Endothelial cell of umbilical vein (primary cell): Measurements from ENCODE around the gene SORCS2. TPM values are rescaled to one million over a fixed set of nuclear protein-coding genes. Genes with fewer than 3 reads are reported as not detected.

Source experiments
- BruUV-seq: library from RNA; stranded (reverse); fragments of 400-500 nt; replicated peaks from 2 replicates; lab custom pipeline; 2021; lab: Mats Ljungman, UMichigan
- CTCF ChIA-PET: fragments of 300-600, 350-600 bp; sonication (Branson Sonifier 250); formaldehyde crosslinking; loops from one replicate; lab custom pipeline; 2021; ENCODE audit warnings: antibody characterized with exemption, inconsistent platforms; lab: Charles Lee
- POLR2A ChIA-PET: fragments of 300-600, 350-600 bp; sonication (Branson Sonifier 250); formaldehyde crosslinking; loops from one replicate; lab custom pipeline; 2021; ENCODE audit warnings: antibody characterized with exemption, inconsistent platforms; lab: Charles Lee
- DNase-seq: peaks from one replicate; pipeline ENCODE4 v3.0.0-alpha.2; 2011; ENCODE audit warnings: low read depth, low spot score
- FAIRE-seq: peaks from 2 replicates; lab custom pipeline; 2011; peaks lifted over from hg19 to GRCh38; lab: Jason Lieb, UNC
- H2AFZ ChIP-seq: 2 replicates; pipeline ENCODE4 v1.6.0; 2012; ENCODE audit warnings: low read depth, low read length, control low read depth, inconsistent platforms
- H3K27ac ChIP-seq: 2 replicates; pipeline ENCODE4 v1.5.1; 2011; ENCODE audit warnings: low read depth, mild to moderate bottlenecking, control low read depth, low read length, moderate library complexity; ENCODE audit not compliant: insufficient read depth
- H3K27me3 ChIP-seq, 2 experiments: 2 replicates each; pipeline versions ENCODE4 v1.6.0 to v1.6.1; 2011; ENCODE audit warnings: low read length in 2 of 2, mixed read lengths in 1 of 2; ENCODE audit not compliant: control insufficient read depth in 2 of 2, insufficient read depth in 2 of 2
- H3K36me3 ChIP-seq, 2 experiments: 2 replicates in 1 of 2; 3 replicates in 1 of 2; pipeline ENCODE4 v1.5.1; 2011; ENCODE audit warnings: low read length in 2 of 2, mild to moderate bottlenecking in 1 of 2, moderate library complexity in 1 of 2; ENCODE audit not compliant: control insufficient read depth in 2 of 2, insufficient read depth in 2 of 2; ENCODE audit errors: extremely low read depth in 1 of 2
- H3K4me1 ChIP-seq: 3 replicates; pipeline ENCODE4 v1.5.1; 2011; ENCODE audit warnings: mild to moderate bottlenecking, low read length; ENCODE audit not compliant: control insufficient read depth, insufficient read depth; ENCODE audit errors: extremely low read depth
- H3K4me2 ChIP-seq: 2 replicates; pipeline ENCODE4 v1.6.1; 2011; ENCODE audit warnings: low read length, control low read depth, mixed read lengths; ENCODE audit not compliant: insufficient read depth
- H3K4me3 ChIP-seq, 3 experiments: fragments of 200-600 bp in 1 of 3; sonication (generic), shearing (Covaris generic) in 1 of 3; replicated peaks in 1 of 3; 2 replicates each; pipeline ENCODE4 v1.5.1; 2011 to 2016; ENCODE audit warnings: control low read depth in 3 of 3, low read length in 3 of 3, mild to moderate bottlenecking in 2 of 3, inconsistent platforms in 1 of 3, low read depth in 1 of 3, moderate library complexity in 1 of 3; ENCODE audit not compliant: insufficient read depth in 1 of 3
- H3K79me2 ChIP-seq: 2 replicates; pipeline ENCODE4 v1.6.0; 2012; ENCODE audit warnings: low read length, inconsistent platforms; ENCODE audit not compliant: control insufficient read depth, insufficient read depth
- H3K9ac ChIP-seq: replicated peaks from 2 replicates; pipeline ENCODE3; 2011; ENCODE audit warnings: low read length, control low read depth; ENCODE audit not compliant: insufficient read depth; ENCODE audit errors: extremely low read depth
- H3K9me1 ChIP-seq: replicated peaks from 3 replicates; pipeline ENCODE4 v1.6.0; 2011; ENCODE audit warnings: mild to moderate bottlenecking, low read length; ENCODE audit not compliant: control insufficient read depth, insufficient read depth; ENCODE audit errors: extremely low read depth
- H3K9me3 ChIP-seq: replicated peaks from 2 replicates; pipeline ENCODE4 v1.5.1; 2012; ENCODE audit warnings: low read length, inconsistent platforms; ENCODE audit not compliant: control insufficient read depth, insufficient read depth
- H4K20me1 ChIP-seq: replicated peaks from 2 replicates; pipeline ENCODE3; 2011; ENCODE audit warnings: mild to moderate bottlenecking, low read length; ENCODE audit not compliant: control insufficient read depth, insufficient read depth; ENCODE audit errors: extremely low read depth
- CTCF ChIP-seq, 2 donors: IDR thresholded peaks; 1 replicate in 1 of 2; 2 replicates in 1 of 2; pipeline ENCODE4 v1.5.1; 2011; ENCODE audit warnings: low read length in 2 of 2, mild to moderate bottlenecking in 2 of 2, moderate library complexity in 2 of 2, control low read depth in 1 of 2, inconsistent platforms in 1 of 2, low read depth in 1 of 2; ENCODE audit not compliant: insufficient read depth in 1 of 2; ENCODE audit errors: extremely low read depth in 1 of 2
- EZH2 ChIP-seq: IDR thresholded peaks from 2 replicates; pipeline ENCODE4 v1.6.1; 2012; ENCODE audit warnings: borderline replicate concordance, low read depth, mild to moderate bottlenecking, moderate library complexity, low read length, inconsistent platforms; ENCODE audit not compliant: severe bottlenecking
- FOS ChIP-seq: IDR thresholded peaks from 2 replicates; pipeline ENCODE4 v1.6.1; 2011; ENCODE audit warnings: mild to moderate bottlenecking, low read length, moderate library complexity, borderline replicate concordance; ENCODE audit not compliant: insufficient read depth
- GATA2 ChIP-seq: IDR thresholded peaks from 2 replicates; pipeline ENCODE4 v1.7.0; 2011; ENCODE audit warnings: low read depth, mild to moderate bottlenecking, moderate library complexity, mixed read lengths, low read length; ENCODE audit not compliant: insufficient read length, insufficient read depth
- JUN ChIP-seq: IDR thresholded peaks from 2 replicates; pipeline ENCODE4 v1.6.1; 2011; ENCODE audit warnings: borderline replicate concordance, low read depth; ENCODE audit not compliant: insufficient read length, insufficient read depth
- MAX ChIP-seq: IDR thresholded peaks from 2 replicates; pipeline ENCODE4 v1.6.1; 2011; ENCODE audit not compliant: insufficient read depth, insufficient read length
- MYC ChIP-seq: IDR thresholded peaks from one replicate; pipeline ENCODE4 v1.6.1; 2011; ENCODE audit warnings: mild to moderate bottlenecking, low read depth, low read length
- POLR2A ChIP-seq: IDR thresholded peaks from 2 replicates; pipeline ENCODE4 v1.6.1; 2012; ENCODE audit warnings: low read depth, mild to moderate bottlenecking, control low read depth, low read length
- POLR2AphosphoS5 ChIP-seq: IDR thresholded peaks from 2 replicates; pipeline ENCODE4 v1.6.1; 2012; ENCODE audit warnings: low read depth, mild to moderate bottlenecking, control low read depth, low read length, moderate library complexity; ENCODE audit not compliant: insufficient read depth
- dilution Hi-C: fragments of 300-500 bp; cut with MboI; formaldehyde crosslinking; loops from one replicate; pipeline ENCODE4 v1.15.0; 2019; ENCODE audit warnings: low sequenced_read_pairs; ENCODE audit not compliant: extremely low pct_ligation_motif_present
- intact Hi-C: fragments of 100-400 bp; cut with micrococcal nuclease; formaldehyde crosslinking; loops from one replicate; pipeline ENCODE4 v1.10.0; 2022
- polyA plus RNA-seq, 4 experiments: library from polyadenylated mRNA; depleted of rRNA in 3 of 4; stranded (reverse) in 3 of 4; unstranded in 1 of 4; fragments of >200 nt; gene quantifications; 2 replicates each; pipeline versions ENCODE4 v1.2.1 to v1.2.3, GENCODE V29; 2011 to 2012; ENCODE audit warnings: missing spikeins in 1 of 4
- total RNA-seq: library from RNA; stranded (reverse); gene quantifications from 2 replicates; pipeline ENCODE4 v1.2.3, GENCODE V29; 2021

The SORCS2 gene
- total and polyA plus RNA-seq, 2 donors (not counting 3 experiments of a cell fraction or from before 2014, with no cell fraction given), result not detected

- no peaks in the 10 kb centered on the region for H3K9me3 ChIP-seq
- H3K27me3 ChIP-seq, result no peaks in the 10 kb centered on the region
- no peak overlapping the region for H2AFZ ChIP-seq
- ChIA-PET POLR2A (no interaction called here), CTCF (no interaction called here)
- no peaks in the 10 kb centered on the region for H3K36me3 ChIP-seq
- H3K9ac ChIP-seq, result no peak overlapping the region
- no TSS peak for BruUV-seq
- H4K20me1 ChIP-seq, result no peaks in the 10 kb centered on the region
- H3K4me2 ChIP-seq, result no peak overlapping the region
- no peaks in the 10 kb centered on the region for H3K4me1 ChIP-seq
- H3K9me1 ChIP-seq, result no peaks in the 10 kb centered on the region
- dilution Hi-C loops, result no loop called here
- TF ChIP-seq POLR2AphosphoS5 (no peak), CTCF (IDR thresholded peaks at IDR 0.05; ENCODE audit: extremely low read depth in 1 of 2, insufficient read depth in 1 of 2, low read depth in 1 of 2, low read length in 2 of 2) (no peak), GATA2 (no peak), EZH2 (no peak), JUN (no peak), POLR2A (no peak), MAX (no peak), MYC (no peak), FOS (no peak)
- H3K27ac ChIP-seq, result no peak overlapping the region
- no peak for FAIRE-seq
- H3K4me3 ChIP-seq, result no peak overlapping the region
- intact Hi-C loops, result no loop called here
- H3K79me2 ChIP-seq, result no peaks in the 10 kb centered on the region
- DNase-seq, result no peak
These were observed 266.1 kb downstream of the SORCS2 start for GRCh38 chr4:7458477-7458876.
